ENCODE data around the gene SMC2. TPM values are rescaled to one million over a fixed set of nuclear protein-coding genes. Genes with fewer than 3 reads are reported as not detected.

The SMC2 gene
- total and polyA plus RNA-seq, 10 of the 15 experiments (the other 5 are each of a cell fraction or from before 2014, with no cell fraction given): 22.9 to 116 (median 50.0) TPM

DNA sequence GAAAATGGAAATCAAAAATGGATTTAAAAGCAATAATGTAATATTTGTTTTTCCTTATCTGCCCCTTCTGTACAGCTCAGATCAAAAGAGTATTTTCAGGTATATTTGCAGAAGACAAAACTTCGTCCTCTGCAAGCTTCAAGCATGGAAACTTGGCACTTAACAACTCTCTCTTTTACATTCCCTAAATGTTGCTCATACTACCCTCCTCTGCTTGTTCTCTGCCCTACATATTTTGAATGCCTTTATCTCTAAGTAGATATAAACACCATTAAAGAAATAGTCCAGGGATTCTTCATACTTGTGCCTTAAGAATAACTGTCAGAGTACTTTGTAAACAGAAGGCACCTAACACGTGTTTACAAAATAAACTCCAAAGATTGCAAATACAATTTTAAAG lies 19.2 kb upstream of the SMC2 start (continued):
- no peak for TF ChIP-seq SIX5 (IDR thresholded peaks at IDR 0.05; ENCODE audit: low read depth, low read length, severe bottlenecking)

DNA sequence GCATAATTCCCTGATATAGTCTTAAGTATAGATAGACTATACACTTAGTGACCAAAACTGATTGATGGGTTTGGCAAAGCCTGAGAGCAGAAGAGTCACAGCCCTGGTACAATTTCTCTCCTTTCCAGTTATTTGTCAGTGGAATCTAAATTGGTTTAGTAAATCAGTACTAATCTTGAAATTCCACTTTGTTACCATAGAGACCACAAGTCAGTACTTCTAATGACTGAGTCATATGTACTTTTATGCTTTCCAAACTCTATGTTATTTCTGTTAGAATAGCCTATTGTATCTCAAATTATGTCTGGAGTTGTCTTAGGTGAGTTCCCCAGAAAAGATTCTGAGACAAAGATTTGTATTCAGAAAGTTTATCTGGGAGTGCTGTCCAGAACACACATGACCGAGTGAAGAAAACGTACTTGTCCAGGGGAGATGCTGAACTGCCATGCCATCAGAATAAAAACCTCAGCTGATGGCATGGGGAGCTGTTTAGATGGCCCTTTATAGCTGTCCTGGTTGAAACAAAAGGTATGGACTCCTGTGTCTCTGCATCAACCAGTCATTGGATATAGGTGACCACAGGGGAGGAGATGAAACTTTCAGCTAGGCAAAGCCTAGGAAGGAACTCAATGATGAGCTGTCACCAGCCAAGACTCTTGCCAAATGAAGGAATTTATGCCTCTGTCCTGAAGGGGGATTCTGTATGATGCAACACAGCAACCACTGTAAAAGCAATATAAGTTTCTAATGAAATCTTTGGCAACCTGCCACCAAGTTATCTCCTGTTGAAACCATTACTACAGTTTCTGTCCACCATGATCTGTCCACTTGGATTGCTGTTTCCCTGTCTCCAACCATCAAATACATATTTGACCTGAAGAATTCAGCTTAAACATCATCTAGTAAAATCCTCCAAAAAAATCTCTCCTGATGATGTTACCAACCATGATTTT lies 18.0 kb upstream of the SMC2 start:
- FAIRE-seq (no peak), DNase-seq (ENCODE audit: low read depth, low spot score) (no peak), ATAC-seq (no peak)
- no peaks in the 10 kb centered on the region for H3K27me3 ChIP-seq (replicated peaks in 1 of 2; ENCODE audit: control insufficient read depth in 2 of 2, insufficient read depth in 2 of 2, low read length in 1 of 2)
- peaks cover 2% of the 10 kb centered on the region; the same call in 1 of the 3 replicates for H3K9me3 ChIP-seq (replicated peaks; ENCODE audit: control insufficient read depth, insufficient read depth, low read length)
- no peaks in the 10 kb centered on the region for H3K4me1 ChIP-seq (ENCODE audit: control insufficient read depth, insufficient read depth, low read length)
- H3K36me3 ChIP-seq (ENCODE audit: control insufficient read depth in 2 of 2, insufficient read depth in 2 of 2, low read length in 1 of 2): no peaks in the 10 kb centered on the region
- no peaks in the 10 kb centered on the region for H4K20me1 ChIP-seq (ENCODE audit: control insufficient read depth, insufficient read depth)
- ChIA-PET CTCF (interaction anchor here (0.6 kb wide), 1 partner anchor 1081 kb away, joined by 3 read pairs; no protein-coding TSS in a partner anchor), POLR2A (interaction anchor here (0.7 kb wide), 1 partner anchor 88 kb away, joined by 3 read pairs; no protein-coding TSS in a partner anchor), SMC1A (ENCODE audit: uncharacterized antibody, unreplicated experiment) (no interaction called here), RAD21 (ENCODE audit: unreplicated experiment) (no interaction called here)
- no peak overlapping the region for H3K27ac ChIP-seq (ENCODE audit: control insufficient read depth, insufficient read depth)
- H3K4me2 ChIP-seq (ENCODE audit: control insufficient read depth, insufficient read depth): no peak overlapping the region
- no peak overlapping the region for H3K9ac ChIP-seq (ENCODE audit: control insufficient read depth, insufficient read depth, low read length)
- in situ Hi-C loops (cut with MboI) (no loop called here), intact Hi-C loops (cut with micrococcal nuclease; ENCODE audit: unreplicated experiment) (no loop called here)
- H2AFZ ChIP-seq (ENCODE audit: control insufficient read depth, low read depth, low read length): no peak overlapping the region
- H3K4me3 ChIP-seq: no peak overlapping the region
- H3K79me2 ChIP-seq (ENCODE audit: control insufficient read depth, insufficient read depth, low read length): no peaks in the 10 kb centered on the region
- BruUV-seq (replicated peaks): no TSS peak
- 15% methylated on average over 2 of the region's 2 CpGs for WGBS (ENCODE audit: insufficient coverage, insufficient replicate concordance, low lambda C conversion rate, missing lambda C conversion rate)
- no peak for TF ChIP-seq CBX3 (IDR thresholded peaks at IDR 0.05; ENCODE audit: borderline replicate concordance, low read depth)
- no peak for TF ChIP-seq JUND (IDR thresholded peaks at IDR 0.05; ENCODE audit: low read depth, low read length)
- no peak for TF ChIP-seq PML (IDR thresholded peaks at IDR 0.05; ENCODE audit: low read length)
- no peak for TF ChIP-seq NR2C1 (IDR thresholded peaks at IDR 0.05)
- no peak for TF ChIP-seq POLR2AphosphoS5 (IDR thresholded peaks at IDR 0.05; ENCODE audit: low read length)
- TF ChIP-seq, protein P1, sequence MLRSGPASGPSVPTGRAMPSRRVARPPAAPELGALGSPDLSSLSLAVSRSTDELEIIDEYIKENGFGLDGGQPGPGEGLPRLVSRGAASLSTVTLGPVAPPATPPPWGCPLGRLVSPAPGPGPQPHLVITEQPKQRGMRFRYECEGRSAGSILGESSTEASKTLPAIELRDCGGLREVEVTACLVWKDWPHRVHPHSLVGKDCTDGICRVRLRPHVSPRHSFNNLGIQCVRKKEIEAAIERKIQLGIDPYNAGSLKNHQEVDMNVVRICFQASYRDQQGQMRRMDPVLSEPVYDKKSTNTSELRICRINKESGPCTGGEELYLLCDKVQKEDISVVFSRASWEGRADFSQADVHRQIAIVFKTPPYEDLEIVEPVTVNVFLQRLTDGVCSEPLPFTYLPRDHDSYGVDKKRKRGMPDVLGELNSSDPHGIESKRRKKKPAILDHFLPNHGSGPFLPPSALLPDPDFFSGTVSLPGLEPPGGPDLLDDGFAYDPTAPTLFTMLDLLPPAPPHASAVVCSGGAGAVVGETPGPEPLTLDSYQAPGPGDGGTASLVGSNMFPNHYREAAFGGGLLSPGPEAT (IDR thresholded peaks at IDR 0.05; ENCODE audit: low read depth): no peak
- TF ChIP-seq TCF7 (IDR thresholded peaks at IDR 0.05; ENCODE audit: borderline replicate concordance): no peak
- TF ChIP-seq, protein P2, sequence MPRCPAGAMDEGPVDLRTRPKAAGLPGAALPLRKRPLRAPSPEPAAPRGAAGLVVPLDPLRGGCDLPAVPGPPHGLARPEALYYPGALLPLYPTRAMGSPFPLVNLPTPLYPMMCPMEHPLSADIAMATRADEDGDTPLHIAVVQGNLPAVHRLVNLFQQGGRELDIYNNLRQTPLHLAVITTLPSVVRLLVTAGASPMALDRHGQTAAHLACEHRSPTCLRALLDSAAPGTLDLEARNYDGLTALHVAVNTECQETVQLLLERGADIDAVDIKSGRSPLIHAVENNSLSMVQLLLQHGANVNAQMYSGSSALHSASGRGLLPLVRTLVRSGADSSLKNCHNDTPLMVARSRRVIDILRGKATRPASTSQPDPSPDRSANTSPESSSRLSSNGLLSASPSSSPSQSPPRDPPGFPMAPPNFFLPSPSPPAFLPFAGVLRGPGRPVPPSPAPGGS (IDR thresholded peaks at IDR 0.05; ENCODE audit: borderline replicate concordance, insufficient read depth, low read depth, low read length, poor library complexity, severe bottlenecking): no peak
- TF ChIP-seq, protein P3, sequence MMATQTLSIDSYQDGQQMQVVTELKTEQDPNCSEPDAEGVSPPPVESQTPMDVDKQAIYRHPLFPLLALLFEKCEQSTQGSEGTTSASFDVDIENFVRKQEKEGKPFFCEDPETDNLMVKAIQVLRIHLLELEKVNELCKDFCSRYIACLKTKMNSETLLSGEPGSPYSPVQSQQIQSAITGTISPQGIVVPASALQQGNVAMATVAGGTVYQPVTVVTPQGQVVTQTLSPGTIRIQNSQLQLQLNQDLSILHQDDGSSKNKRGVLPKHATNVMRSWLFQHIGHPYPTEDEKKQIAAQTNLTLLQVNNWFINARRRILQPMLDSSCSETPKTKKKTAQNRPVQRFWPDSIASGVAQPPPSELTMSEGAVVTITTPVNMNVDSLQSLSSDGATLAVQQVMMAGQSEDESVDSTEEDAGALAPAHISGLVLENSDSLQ (IDR thresholded peaks at IDR 0.05): no peak
- TF ChIP-seq, protein P4, sequence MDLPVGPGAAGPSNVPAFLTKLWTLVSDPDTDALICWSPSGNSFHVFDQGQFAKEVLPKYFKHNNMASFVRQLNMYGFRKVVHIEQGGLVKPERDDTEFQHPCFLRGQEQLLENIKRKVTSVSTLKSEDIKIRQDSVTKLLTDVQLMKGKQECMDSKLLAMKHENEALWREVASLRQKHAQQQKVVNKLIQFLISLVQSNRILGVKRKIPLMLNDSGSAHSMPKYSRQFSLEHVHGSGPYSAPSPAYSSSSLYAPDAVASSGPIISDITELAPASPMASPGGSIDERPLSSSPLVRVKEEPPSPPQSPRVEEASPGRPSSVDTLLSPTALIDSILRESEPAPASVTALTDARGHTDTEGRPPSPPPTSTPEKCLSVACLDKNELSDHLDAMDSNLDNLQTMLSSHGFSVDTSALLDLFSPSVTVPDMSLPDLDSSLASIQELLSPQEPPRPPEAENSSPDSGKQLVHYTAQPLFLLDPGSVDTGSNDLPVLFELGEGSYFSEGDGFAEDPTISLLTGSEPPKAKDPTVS (IDR thresholded peaks at IDR 0.05; ENCODE audit: low read depth, low read length): no peak

Data from GM12878 (cell line).